GDM1 (cell line): ENCODE measurements around the gene PIERCE2.
"Not testable (repeated sequence)": the region's sequence is repeated elsewhere in the genome, so short reads cannot be mapped to it uniquely, and the experiment has no call there.

Experiments used
- DNase-seq: peaks from one replicate; lab custom pipeline; 2025; lab: John Stamatoyannopoulos, UW

The PIERCE2 gene, protein sequence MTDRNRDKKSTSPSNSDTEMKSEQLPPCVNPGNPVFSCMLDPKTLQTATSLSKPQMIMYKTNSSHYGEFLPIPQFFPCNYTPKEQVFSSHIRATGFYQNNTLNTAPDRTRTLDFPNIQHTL

DNA sequence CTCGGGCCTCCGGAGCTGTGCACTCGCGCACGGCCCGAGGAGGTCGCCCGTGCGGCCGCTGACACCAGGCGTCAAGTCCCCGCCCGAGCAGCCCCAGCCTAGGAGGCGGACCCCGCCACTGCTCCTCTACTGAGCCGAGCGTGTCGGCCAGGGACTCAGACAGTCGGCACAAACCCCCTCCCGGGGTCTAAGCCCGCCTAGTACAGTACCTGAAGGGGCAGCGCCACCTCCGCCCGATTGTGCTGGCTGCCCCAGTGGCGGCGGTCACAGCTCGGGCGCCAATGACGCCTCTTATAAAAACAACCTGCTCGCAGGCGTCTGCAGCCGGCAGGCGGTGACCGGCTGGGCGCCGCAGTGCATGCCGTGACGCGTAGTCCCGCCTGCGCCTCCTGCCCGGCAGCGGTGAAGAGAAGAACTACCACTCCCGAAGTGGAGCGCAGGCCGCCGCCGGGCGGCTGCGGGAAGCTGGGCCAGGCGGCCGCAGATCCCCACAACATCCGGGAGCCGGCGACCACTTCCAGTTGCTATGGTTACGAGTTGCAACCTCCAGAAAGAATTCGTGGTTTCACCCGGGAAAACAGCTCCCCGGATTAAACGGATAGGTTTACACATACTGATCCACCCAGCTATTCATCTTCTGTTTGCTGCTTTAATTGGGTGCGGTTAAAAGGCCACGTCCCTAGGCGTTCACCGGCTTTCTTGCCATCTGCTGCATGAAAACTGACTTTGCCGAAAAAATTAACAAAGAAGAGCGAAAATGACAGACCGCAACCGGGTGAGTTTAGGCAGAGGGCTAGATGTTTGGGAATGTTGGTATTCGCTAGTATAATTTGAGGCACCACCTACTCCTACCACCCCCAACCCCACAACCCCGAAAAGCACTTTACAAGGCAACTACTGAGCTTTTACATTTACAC is at the start of gene PIERCE2, which contains the start of gene CCPG1:
Gene PIERCE2 (plus strand): TSS at position 484 of the 917 bp plus-strand sequence. CDS start 274 bp downstream, at position 758.
Gene CCPG1 (minus strand): TSS at position 348 of the 917 bp plus-strand sequence. CDS start 18,935 bp downstream, outside the sequence.
- peak; percentile 92 for DNase-seq

DNA sequence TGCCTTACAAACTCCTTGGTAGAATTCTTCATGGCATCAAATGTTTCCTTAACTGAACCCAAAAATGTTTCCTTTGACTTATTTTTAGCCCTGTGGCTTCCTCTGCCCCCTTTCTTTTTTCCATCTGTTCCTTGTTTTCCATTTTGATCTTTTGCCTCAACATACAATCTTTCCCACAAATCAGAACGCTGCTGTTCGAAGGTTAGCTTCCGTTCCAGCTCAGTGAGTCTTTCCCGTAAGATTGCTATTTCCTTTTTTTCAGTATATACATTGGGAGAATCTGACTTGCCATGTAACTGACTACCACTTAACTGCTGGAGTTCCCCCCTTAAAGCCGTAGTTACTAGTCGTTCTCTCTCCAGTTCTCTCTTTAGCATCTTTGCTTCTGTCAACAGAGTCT is 48.0 kb upstream of the PIERCE2 start:
- no peak for DNase-seq

DNA sequence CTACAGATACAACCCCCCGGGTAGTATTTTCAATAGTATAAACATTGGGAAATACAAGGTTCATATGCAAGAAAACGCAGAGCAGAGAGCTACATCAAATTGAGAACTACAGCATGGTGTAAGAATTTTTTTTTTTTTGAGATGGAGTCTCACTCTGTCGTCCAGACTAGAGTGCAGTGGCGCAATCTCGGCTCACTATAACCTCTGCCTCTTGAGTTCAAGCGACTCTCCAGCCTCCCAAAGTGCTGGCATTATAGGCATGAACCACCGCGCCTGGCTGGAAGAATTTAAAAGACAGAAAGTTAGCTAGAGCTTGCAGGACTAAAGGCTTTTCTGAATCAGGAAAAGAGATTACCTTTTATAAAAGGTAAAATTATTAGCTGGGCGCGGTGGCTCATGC is 47.2 kb upstream of the PIERCE2 start:
- DNase-seq: no peak

DNA sequence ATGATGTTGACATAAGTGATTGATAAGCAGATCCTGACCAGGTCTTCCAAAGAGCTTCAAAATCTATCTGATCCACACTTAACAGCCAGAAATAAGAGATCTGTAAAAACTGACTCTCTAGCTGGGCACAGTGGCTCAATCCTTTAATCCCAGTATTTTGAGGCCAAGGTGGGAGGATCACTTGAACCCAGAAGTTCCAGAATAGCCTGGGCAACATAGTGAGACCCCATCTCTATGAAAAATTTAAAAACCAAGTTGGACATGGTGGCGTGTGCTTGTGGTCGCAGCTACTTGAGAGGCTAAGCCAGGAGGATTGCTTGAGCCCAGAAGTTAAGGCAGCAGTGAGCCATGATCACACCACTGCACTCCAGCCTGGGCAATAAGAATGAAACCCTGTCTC is 45.7 kb upstream of the PIERCE2 start:
- no peak for DNase-seq

DNA sequence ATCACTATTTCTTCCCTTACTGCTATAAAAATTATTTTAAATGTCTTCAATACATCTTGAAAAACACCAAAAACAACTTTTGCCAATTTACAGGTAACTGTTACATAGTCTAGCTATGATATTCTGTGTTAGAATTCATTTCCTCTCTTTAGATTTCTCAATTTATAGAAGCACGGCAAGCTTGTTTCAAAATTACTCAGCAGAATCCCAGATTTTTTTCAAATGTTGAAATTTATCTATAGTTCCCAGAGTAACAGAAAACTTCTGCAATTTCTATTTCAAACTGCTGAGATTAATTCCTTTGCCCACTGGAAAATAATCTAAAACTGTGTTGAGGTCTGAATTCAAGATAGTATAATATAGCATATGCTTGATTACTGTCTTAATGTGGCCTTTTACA is 41.3 kb upstream of the PIERCE2 start:
- DNase-seq: no peak

DNA sequence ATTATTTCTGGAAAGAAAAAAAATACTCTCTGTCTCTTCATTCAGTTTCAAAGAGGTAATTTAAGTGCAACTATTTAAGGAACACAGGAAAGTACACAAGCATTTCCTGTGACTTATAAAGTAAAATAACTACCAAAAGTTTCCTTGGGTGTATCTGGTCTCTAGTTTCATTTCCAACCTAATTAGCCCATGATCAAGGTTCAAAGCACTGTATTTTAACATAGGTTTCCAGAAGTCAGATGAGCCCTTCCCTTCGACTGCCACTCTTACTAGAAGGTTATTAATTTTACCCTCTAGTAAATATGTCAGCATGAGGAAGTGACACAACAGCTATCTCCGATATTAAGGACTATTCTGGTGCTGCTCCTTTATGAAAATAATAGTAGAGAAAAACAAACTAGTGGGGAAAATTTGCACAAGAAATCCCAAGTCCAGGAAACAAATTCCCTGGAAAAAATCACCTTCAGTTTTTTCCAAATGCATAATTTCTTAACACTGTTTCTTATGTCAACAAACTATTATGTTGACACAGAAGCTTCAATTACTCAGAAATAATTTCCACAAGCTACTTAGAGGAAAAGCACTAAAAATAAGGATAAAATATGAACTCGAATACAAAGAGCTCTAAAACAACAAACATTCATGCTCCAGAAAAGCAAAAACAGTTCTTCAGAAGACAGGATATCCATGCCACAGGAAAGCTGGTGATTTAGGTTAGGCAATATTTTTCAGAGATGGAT is 35.4 kb upstream of the PIERCE2 start:
- DNase-seq: no peak

DNA sequence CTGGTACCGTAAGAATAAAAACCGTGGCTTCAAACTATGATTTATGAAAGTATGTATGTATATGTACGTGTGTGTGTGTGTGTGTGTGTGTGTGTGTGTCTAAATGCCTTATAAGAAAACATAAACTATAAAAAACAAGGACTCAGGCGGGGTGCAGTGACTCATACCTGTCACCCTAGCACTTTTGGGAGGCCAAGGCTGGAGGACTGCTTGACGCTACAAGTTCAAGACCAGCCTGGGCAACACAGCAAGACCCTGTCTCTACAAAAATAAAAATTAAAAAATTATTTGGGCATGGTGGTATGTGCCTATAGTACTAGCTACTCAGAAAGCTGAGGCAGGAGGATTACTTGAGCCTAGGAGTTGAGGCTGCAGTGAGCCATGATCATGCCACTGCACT is 29.2 kb upstream of the PIERCE2 start:
- DNase-seq: no peak

DNA sequence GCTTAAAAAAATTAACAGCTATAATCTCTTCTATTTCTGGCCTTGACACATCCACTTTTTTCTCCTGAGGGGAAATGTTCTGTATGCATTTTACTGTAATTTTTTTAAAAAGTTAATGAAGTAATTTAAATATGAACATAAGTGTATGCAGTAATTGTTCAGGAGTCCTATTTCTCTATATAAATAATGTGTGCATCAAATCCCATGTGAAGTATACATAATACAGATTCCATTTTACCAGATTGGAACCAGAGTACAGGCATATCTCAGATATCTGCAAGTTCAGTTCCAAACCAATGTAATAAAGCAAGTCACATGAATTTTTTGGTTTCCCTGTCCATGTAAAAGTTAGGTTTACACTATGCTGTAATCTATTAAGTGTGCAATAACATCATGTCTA is 26.7 kb upstream of the PIERCE2 start:
- no peak for DNase-seq

DNA sequence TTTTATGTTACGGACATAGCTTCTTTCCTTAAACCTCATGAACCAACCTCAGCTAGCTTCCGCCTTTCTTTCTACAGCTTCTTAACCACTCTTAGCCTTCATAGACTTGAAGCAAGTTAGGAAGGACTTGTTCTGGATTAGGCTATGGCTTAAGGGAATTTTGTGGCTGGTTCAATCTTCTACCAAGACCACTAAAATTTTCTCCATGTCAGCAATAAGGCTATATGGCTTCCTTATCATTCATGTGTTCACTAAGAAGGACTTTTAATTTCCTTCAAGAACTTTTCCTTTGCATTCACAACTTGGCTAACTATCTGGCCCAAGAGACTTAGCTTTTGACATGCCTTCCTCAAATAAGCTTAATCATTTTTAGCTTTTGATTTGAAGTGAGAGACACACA is 24.6 kb upstream of the PIERCE2 start:
- no peak for DNase-seq

DNA sequence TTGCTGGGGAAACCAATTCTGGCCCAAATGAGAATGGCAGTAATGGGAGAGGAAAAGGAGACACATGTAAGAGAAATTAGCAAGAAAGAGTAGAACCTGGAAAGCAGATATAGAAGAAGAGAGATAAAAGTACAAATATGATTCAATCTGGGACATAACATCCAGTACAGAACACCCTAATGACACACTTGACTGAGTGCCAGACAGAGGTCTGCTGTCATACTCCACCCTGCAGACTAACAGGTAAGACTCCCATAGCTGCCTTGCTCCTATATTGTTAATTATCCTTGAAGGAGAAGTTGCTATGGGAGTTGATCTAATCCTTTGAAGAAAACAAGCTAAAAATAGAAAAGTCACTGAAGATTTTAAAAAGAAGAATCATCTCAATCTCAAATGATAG is 21.3 kb upstream of the PIERCE2 start:
- DNase-seq: no peak

DNA sequence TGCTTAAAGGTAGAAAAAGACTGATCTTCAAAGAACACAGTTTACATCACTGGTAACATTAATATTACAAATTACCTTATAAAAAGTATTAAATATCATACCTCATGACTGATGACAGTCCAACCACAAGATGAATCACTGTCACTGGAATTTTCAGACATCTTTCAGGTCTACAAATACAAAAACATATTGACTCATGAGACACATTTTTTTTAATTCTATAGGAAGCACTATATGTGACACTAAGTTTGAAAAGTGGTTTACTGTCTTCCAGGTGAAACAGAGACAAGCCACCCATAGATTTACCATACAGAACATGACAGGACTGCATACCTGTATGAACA is 19.1 kb upstream of the PIERCE2 start:
- DNase-seq: no peak

DNA sequence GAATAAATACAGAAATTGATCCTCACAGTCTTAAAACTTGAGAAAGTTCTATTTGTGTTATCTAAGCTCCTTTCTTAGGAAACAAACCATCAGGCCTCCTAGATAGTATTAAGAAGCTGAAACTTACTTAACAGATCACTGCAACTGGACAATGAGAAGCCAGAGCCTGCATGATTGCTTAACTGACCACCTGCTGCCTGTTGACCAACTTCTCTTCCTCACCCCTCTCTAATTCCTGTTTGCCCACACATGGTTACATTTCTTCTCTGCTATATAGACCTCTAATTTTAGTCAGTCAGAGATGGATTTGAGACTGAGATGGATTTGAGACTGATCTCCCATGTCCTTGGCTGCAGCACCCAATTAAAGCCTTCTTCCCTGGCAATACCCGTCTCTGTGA is 13.6 kb upstream of the PIERCE2 start:
- DNase-seq: no peak

DNA sequence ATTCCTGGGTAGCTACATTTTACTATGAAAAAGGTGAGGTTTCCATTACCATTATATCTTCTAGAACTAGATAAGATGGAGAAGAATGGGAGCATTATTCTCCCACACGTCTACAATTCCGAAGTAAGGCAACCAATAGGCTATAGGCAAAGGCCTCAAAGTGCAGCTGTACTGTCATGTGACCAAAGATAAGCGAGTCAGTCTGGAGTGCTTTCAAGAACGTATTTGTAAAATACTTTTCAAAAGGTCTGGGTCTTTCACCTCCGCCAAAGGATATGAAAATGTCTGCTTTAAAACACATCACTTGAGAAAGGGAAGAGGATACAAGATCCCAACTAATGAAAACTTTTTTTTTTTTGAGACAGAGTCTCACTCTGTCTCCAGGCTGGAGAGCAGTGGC is 10.1 kb upstream of the PIERCE2 start:
- no peak for DNase-seq

DNA sequence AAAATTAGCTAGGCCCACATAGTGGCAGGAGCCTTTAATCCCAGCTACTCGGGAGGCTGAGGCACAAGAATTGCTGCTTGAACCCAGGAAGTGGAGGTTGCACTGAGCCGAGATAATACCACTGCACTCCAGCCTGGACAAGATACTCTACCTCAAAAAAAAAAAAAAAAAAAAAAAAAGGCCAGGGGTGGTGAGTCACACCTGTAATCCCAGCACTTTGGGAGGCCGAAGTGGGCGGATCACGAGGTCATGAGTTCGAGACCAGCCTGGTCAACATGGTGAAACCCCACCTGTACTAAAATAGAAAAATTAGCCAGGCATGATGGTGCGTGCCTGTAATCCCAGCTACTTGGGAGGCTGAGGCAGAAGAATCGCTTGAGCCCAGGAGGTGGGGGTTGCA is 8.2 kb upstream of the PIERCE2 start:
- DNase-seq: not testable (repeated sequence)

DNA sequence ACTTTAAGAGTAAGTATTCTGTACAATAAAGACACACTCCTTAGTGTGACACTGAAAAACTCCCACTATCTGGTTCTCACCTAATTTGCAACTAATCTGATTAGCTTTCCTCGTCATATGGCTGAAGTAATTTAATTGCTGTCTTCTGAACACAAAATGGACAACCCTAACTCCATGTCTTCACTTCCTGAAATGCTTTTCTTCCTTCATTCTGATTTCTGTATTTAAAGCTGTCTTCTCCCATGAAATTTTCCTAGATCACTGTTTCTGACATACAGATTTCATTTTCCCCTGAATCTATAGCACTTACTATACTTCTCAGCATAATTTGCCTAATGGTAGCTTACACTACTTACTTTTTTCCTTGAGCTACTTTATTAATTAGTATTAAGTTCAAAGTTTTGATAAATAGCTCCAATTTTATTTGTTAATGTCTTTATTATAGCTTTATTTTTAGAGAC is 6.5 kb upstream of the PIERCE2 start:
- no peak for DNase-seq

DNA sequence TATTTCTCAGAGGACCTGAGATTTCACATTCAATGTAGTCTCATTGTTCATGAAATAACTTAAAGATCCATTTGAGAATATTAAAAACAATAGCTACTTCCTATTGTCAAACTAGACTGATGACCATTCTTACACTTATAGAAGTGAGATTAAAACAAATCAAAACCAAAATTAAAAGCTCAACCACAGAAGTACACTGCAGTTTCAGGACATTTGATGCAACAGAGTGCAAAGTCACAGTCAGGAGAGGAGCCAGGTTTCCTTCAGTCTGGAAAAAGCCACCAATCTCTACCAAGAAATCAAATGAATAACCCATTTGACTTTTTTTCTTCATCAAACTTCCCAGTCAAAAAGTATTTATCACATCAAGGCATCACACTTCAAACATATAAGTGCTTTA is 5.6 kb upstream of the PIERCE2 start:
- DNase-seq: peak; percentile 3

DNA sequence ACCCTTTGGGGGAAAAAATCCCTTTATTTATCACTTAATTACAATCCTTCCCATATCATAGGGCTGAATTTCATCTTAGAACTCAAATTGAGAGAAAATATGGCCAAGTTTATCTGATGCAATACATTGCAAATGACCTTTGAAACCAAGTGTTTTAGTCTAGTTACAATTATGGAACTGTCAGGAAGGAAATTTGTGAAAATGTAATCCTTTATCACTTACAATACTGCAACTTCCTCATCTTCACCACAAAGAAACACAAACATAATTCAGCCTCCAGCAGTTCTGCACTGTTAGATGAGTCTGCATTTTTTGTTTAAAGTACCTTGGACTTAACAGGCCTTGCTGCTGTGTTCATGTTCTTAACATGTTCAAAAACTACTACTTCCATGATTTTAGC is 4.8 kb upstream of the PIERCE2 start:
- peak; percentile 69 for DNase-seq

DNA sequence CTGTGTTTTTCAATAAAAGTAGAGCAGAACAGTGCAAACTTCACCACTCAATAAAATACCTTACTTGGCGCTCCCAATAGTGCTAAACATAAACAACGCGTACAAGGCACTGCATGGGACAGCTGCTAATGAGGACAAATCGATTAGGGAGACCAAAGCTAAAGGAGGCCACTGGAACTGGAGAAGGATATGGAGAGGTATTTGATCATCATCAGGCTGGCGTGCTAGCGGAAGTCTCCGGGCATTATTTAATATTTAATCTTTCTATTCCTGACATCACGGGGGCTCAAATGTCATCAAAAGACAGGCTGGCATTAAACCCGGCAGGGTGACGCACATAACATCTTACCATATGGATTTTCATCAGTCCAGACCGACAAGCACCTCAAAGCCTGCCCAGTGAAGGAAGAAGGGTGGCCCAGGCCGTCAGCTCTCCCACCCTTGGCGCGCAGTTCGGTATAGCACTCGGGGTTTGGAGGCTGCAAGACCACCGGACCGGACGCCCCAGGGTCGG is 740 bp upstream of the PIERCE2 start:
- no peak for DNase-seq

DNA sequence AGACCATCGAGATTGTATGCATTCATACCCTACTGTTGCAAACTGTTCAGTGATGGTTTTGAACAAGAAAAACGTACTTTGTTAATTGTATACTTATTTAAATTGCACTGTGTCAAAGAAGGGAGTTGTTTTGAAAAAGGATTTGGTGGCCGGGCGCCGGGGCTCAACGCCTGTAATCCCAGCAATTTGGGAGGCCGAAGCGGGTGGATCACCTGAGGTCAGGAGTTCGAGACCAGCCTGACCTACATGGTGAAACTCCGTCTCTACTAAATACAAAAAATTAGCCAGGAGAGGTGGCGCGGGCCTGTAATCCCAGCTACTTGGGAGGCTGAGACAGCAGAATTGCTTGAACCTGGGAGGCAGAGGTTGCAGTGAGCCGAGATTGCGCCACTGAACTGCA is 681 bp downstream of the PIERCE2 start:
- not testable (repeated sequence) for DNase-seq

DNA sequence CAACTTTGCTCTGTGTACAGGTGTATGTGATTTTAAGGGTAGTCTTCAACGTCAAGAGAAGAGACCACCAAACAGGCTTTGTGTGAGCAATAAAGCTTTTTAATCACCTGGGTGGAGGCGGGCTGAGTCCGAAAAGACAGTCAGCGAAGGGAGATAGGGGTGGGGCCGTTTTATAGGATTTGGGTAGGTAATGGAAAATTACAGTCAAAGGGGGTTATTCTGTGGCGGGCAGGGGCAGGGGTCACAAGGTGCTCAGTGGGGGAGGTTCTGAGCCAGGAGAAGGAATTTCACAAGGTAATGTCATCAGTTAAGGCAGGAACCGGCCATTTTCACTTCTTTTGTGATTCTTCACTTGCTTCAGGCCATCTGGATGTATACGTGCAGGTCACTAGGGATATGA is 9.4 kb downstream of the PIERCE2 start:
- not testable (repeated sequence) for DNase-seq

DNA sequence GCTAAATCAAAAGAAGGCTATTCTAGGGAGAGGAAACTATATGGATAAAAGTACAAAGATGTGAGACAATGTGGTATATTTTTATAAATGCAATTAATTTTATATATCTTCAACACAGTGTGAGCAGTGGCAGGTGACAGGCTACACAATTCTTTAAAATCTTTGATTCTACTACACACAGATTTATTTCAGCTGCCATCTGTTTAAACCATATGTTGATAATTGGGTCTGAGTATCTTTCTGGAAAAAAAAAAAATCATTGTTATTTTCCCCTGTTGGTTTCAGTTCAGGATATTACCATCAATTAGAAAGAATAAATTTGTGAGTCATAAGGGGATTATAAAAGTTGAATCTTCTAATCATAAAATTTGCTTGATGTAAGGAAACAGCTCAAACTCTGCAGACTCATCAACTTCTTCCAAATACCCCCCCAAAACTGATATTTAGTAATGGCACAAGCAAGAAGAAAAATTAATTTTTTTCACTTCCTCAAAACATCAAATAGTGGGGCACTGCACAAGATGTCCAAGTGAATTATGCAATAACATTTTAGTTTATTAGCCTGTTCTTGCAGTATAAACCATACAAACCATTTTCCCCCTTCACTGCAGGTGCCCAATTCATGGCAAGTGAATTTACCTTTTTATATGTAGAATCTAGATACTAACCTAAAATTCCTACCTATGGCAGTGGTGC is 12.0 kb downstream of the PIERCE2 start:
- no peak for DNase-seq

DNA sequence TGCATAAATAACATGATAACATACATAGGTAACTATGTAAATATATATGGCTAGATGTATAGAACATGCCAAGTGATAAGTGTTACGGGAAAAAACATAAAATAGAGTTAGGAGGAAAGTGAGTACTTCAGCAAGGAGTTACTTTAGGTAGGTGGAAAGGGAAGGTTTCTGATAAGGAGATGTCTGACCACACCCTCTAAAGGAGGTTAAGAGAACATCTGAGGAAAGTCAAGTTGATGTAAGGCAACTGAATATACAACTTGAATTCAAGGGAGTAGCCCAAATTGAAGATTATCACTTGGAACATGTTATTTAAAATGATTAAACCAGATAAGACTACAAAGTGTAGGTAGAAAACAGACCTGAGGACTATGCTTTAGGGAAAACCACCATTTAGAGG is 13.8 kb downstream of the PIERCE2 start:
- DNase-seq: no peak
